Transverse colon (tissue), 4 donors: ENCODE data around the gene STON2. TPM values are rescaled to one million over a fixed set of nuclear protein-coding genes. Genes with fewer than 3 reads are reported as not detected.

ENCODE experiments used
- DNase-seq: peaks from one replicate; pipeline ENCODE4 v3.0.0-alpha.2; 2019
- H3K27ac ChIP-seq, 4 donors: fragments of 200-600 bp; sonication (generic); 2 replicates each; pipeline ENCODE4 v1.5.1; 2016 to 2018; ENCODE audit warnings: inconsistent platforms in 4 of 4
- H3K27me3 ChIP-seq: fragments of 200-600 bp; sonication (generic); 2 replicates; pipeline ENCODE4 v1.5.1; 2017; ENCODE audit warnings: inconsistent platforms
- H3K36me3 ChIP-seq, 4 donors: fragments of 200-600 bp; sonication (generic); 2 replicates each; pipeline ENCODE4 v1.5.1; 2017 to 2019; ENCODE audit warnings: inconsistent platforms in 4 of 4
- H3K4me1 ChIP-seq, 4 donors: fragments of 200-600 bp; sonication (generic); 2 replicates each; pipeline ENCODE4 v1.5.1; 2017 to 2020; ENCODE audit warnings: inconsistent platforms in 4 of 4
- H3K4me3 ChIP-seq, 4 donors: fragments of 200-600 bp; sonication (generic); 1 replicate in 1 of 4; 2 replicates in 3 of 4; pipeline versions ENCODE4 v1.5.1 to v1.6.1; 2017 to 2019; ENCODE audit warnings: inconsistent platforms in 4 of 4
- H3K9me3 ChIP-seq, 2 donors: fragments of 200-600 bp; sonication (generic); 2 replicates each; pipeline ENCODE4 v1.5.1; 2017 to 2019; ENCODE audit warnings: inconsistent platforms in 2 of 2
- EP300 ChIP-seq: sonication (generic); formaldehyde crosslinking; IDR thresholded peaks from one replicate; pipeline ENCODE4 v1.6.1; 2017; ENCODE audit warnings: antibody characterized with exemption, low read depth
- POLR2A ChIP-seq: fragments of 450-650 bp; IDR thresholded peaks from one replicate; pipeline ENCODE4 v1.6.1; 2016; ENCODE audit warnings: antibody characterized with exemption, mild to moderate bottlenecking, moderate library complexity
- POLR2AphosphoS5 ChIP-seq, 3 donors: sonication (generic); formaldehyde crosslinking; IDR thresholded peaks; one replicate each; pipeline ENCODE4 v1.6.1; 2016; ENCODE audit warnings: antibody characterized with exemption in 3 of 3
- WGBS, 2 donors: methylation state at CpG; one replicate each; pipeline ENCODE4 v1.1.5; 2018; ENCODE audit warnings: low coverage in 1 of 2; 5-methylcytosine and 5-hydroxymethylcytosine counted together
- in situ Hi-C, 4 donors: fragments of 200-750 bp; cut with MboI; loops; one replicate each; pipeline versions ENCODE4 v1.15.0 to v1.15.1; 2017; ENCODE audit warnings: low sequenced_read_pairs in 3 of 4, low pct_ligation_motif_present in 1 of 4, low pct_unique_long_range_greater_than_20kb in 1 of 4
- intact Hi-C: fragments of 100-400 bp; cut with DNase I; formaldehyde crosslinking; loops from one replicate; pipeline ENCODE4 v1.15.1; 2023; ENCODE audit warnings: low total_unique reads
- total RNA-seq, 4 donors: library from RNA; depleted of rRNA; stranded (reverse); fragments of >200 nt; gene quantifications; one replicate each; pipeline ENCODE4 v1.1.0, GENCODE V29; 2016
- TF ChIP-seq, protein P1 (sequence below), 5 experiments: fragments of 200-600 bp in 3 of 5; fragments of 450-650 bp in 2 of 5; sonication (generic) in 3 of 5; IDR thresholded peaks; 1 replicate in 2 of 5; 2 replicates in 3 of 5; pipeline ENCODE4 v1.5.1; 2016 to 2017; ENCODE audit warnings: antibody characterized with exemption in 5 of 5, inconsistent platforms in 3 of 5, mild to moderate bottlenecking in 2 of 5, moderate library complexity in 1 of 5

STON2 gene
- total RNA-seq = 10 to 100 TPM; 10.8 to 39.4 (median 17.5) TPM

- TF ChIP-seq POLR2AphosphoS5 (IDR thresholded peaks at IDR 0.05) (no peak), POLR2A (no peak), EP300 (no peak)
- TF ChIP-seq, protein P1, sequence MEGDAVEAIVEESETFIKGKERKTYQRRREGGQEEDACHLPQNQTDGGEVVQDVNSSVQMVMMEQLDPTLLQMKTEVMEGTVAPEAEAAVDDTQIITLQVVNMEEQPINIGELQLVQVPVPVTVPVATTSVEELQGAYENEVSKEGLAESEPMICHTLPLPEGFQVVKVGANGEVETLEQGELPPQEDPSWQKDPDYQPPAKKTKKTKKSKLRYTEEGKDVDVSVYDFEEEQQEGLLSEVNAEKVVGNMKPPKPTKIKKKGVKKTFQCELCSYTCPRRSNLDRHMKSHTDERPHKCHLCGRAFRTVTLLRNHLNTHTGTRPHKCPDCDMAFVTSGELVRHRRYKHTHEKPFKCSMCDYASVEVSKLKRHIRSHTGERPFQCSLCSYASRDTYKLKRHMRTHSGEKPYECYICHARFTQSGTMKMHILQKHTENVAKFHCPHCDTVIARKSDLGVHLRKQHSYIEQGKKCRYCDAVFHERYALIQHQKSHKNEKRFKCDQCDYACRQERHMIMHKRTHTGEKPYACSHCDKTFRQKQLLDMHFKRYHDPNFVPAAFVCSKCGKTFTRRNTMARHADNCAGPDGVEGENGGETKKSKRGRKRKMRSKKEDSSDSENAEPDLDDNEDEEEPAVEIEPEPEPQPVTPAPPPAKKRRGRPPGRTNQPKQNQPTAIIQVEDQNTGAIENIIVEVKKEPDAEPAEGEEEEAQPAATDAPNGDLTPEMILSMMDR (IDR thresholded peaks at IDR 0.05) = no peak
- in situ Hi-C loops = no loop called here
- Histone ChIP-seq H3K4me1 (peaks cover 0 to 14% (median 5%) of the 10 kb centered on the region in 4 donors), H3K36me3 (no peaks in the 10 kb centered on the region), H3K9me3 (no peaks in the 10 kb centered on the region), H3K27ac (peak within 1 kb of the TSS; percentile 45 to 72 (median 58)), H3K27me3 (no peaks in the 10 kb centered on the region), H3K4me3 (no peak within 1 kb of the TSS)
- intact Hi-C loops = no loop called here
- peak; percentile 69 for DNase-seq
- 18 to 24% methylated on average over 2 to 5 of the region's 5 CpGs for WGBS, 2 donors
Measured at GRCh38 chr14:81400202-81400678, at the start of gene STON2. TSS of gene STON2 (minus strand) at chr14:81400324. CDS start at chr14:81398382, 1,942 bp downstream.

- no peak for DNase-seq
- no peaks in the 10 kb centered on the region for H3K36me3 ChIP-seq
- intact Hi-C loops (no loop called here), in situ Hi-C loops (loop anchor here in 1 of 4 donors (10.0 kb wide), 1 partner anchor 175 kb away; no protein-coding TSS in a partner anchor)
- no peaks in the 10 kb centered on the region for H3K9me3 ChIP-seq
- 65% methylated on average over 6 of the region's 6 CpGs; no CpG with 5 or more reads in 1 of the 2 donors for WGBS, 2 donors
- H3K27me3 ChIP-seq = no peaks in the 10 kb centered on the region
- H3K27ac ChIP-seq = peak overlapping the region in 1 of 4 donors; percentile 14
- peaks cover 0 to 20% (median 5%) of the 10 kb centered on the region in 4 donors for H3K4me1 ChIP-seq
- TF ChIP-seq EP300 (no peak), POLR2AphosphoS5 (IDR thresholded peaks at IDR 0.05) (no peak), POLR2A (no peak)
- TF ChIP-seq, protein P1 (IDR thresholded peaks at IDR 0.05) = no peak
- H3K4me3 ChIP-seq = no peak overlapping the region
Measured at GRCh38 chr14:81449576-81449975, 49.5 kb upstream of the STON2 start.

DNA sequence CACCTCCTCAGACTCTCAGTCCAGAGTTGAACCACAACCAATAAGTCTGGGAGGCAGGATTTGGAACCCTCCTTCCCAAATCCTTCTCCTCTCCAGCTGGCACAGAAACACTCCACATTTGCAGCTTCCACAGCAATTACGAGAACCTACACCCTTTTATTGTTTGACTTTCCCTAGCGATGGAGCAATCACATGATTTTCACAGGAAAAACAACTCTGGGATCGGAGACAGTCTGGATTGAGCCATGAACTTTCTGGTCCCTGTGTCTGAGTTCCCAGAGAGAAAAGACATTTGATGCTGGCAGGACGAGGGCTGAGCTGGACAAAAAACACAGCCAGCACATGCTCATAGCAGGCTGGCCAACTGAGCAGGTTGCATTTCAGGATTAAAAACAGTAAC, 49.0 kb upstream of the STON2 start:
- in situ Hi-C loops (loop anchor here in 1 of 4 donors (10.0 kb wide), 1 partner anchor 174 kb away; no protein-coding TSS in a partner anchor), intact Hi-C loops (no loop called here)
- no peak for DNase-seq
- Histone ChIP-seq H3K27ac (peak overlapping the region in 1 of 4 donors; percentile 14), H3K27me3 (no peaks in the 10 kb centered on the region), H3K4me1 (peaks cover 0 to 16% (median 5%) of the 10 kb centered on the region in 4 donors), H3K9me3 (no peaks in the 10 kb centered on the region), H3K4me3 (no peak overlapping the region), H3K36me3 (no peaks in the 10 kb centered on the region)
- TF ChIP-seq EP300 = no peak
- WGBS, 2 donors = 26% methylated on average over 4 of the region's 4 CpGs; no CpG with 5 or more reads in 1 of the 2 donors

DNA sequence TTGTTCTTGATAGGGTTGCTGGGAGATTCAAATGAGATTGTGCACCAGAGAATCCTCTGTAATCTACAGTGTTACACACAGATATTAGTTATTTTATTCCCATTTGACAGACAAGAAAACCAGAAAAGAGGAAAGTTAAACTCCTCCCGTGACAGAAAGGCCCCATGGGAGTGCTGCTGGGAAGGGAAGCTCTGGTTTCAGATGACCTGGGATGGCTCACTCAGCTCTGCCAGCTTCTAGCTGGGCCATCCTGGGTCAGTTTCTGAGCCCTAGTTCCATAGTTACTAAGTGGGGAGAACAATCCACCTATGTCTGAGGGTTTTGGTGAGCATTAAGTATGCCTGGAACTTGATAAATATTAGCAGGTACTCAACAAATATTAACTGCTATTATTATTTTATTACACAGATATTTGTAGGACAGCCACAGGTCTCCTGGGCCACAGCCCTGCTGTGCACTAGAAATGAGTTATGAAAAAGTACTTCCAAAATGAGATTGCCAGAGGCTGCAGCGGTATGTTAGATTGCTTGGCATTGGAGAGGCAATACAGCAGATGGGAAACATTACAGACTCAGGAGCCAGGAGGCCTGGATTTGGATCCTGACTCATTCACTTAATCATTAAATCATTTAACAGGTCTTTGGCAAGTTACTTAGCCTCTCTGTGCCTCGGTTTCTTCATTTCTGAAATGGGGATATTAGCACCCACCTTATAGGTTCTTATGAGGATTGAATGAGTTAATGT, 47.1 kb upstream of the STON2 start:
- intact Hi-C loops = no loop called here

More for the DNA sequence above, 47.1 kb upstream of the STON2 start:
- WGBS, 2 donors = 44 to 81% methylated on average over 1 to 3 of the region's 3 CpGs
- DNase-seq = no peak
- in situ Hi-C loops = loop anchor here in 1 of 4 donors (10.0 kb wide), 1 partner anchor 172 kb away; no protein-coding TSS in a partner anchor
- TF ChIP-seq POLR2A = no peak
- TF ChIP-seq, protein P1 (IDR thresholded peaks at IDR 0.05) = no peak
- no peak for TF ChIP-seq EP300
- TF ChIP-seq POLR2AphosphoS5 (IDR thresholded peaks at IDR 0.05) = no peak
- H3K27me3 ChIP-seq = peaks cover 2% of the 10 kb centered on the region
- no peaks in the 10 kb centered on the region for H3K36me3 ChIP-seq
- H3K27ac ChIP-seq = no peak overlapping the region
- no peaks in the 10 kb centered on the region for H3K9me3 ChIP-seq
- H3K4me3 ChIP-seq = no peak overlapping the region
- peaks cover 0 to 13% (median 5%) of the 10 kb centered on the region in 4 donors for H3K4me1 ChIP-seq
